Measurements from ENCODE around the gene MAPK8IP3.

The MAPK8IP3 gene

DNA sequence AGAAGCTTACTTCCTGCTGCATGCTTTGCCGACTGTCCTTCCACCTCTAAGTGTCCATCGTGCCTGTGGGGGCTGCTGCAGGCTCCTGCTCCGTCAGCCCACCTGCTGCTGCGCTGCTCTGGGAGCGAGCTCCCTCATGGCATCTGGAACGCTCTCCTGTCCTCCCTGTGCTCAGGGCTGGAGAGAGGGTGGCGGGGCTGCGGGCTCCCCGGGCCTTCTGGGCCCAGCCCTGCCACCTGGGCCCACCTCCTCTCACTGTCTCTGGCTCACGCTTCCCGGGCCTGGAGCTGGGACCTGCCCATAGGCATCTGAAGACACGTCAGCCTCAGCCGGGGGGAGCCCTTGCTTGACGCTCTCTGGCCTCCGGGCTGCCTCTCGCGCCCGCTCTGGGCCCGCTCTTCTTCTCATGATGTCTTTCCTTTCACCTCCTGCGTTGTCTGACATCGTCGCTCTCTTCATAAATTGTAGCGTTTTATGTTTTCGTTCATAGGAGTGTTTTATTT, 38.4 kb downstream of the MAPK8IP3 start:
- no peak overlapping the region for H3K9ac ChIP-seq (ENCODE audit: low read depth, low read length)
- no peaks in the 10 kb centered on the region for H3K27me3 ChIP-seq (ENCODE audit: insufficient read depth, low read length, poor library complexity)
- H3K36me3 ChIP-seq (ENCODE audit: insufficient read depth, low read length), result peaks cover 80% of the 10 kb centered on the region
- H4K20me1 ChIP-seq (ENCODE audit: insufficient read depth, low read length), result peaks cover 17% of the 10 kb centered on the region
- no peaks in the 10 kb centered on the region for H3K4me1 ChIP-seq (ENCODE audit: insufficient read depth, low read length)
- H2AFZ ChIP-seq (ENCODE audit: low read depth, low read length), result no peak overlapping the region
- H3K4me3 ChIP-seq (ENCODE audit: low read depth in 1 of 2, low read length in 2 of 2), result no peak overlapping the region
- no peak for ATAC-seq (ENCODE audit: insufficient read depth, low read depth)
- no peak for DNase-seq
- TF ChIP-seq, protein P1, sequence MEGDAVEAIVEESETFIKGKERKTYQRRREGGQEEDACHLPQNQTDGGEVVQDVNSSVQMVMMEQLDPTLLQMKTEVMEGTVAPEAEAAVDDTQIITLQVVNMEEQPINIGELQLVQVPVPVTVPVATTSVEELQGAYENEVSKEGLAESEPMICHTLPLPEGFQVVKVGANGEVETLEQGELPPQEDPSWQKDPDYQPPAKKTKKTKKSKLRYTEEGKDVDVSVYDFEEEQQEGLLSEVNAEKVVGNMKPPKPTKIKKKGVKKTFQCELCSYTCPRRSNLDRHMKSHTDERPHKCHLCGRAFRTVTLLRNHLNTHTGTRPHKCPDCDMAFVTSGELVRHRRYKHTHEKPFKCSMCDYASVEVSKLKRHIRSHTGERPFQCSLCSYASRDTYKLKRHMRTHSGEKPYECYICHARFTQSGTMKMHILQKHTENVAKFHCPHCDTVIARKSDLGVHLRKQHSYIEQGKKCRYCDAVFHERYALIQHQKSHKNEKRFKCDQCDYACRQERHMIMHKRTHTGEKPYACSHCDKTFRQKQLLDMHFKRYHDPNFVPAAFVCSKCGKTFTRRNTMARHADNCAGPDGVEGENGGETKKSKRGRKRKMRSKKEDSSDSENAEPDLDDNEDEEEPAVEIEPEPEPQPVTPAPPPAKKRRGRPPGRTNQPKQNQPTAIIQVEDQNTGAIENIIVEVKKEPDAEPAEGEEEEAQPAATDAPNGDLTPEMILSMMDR (IDR thresholded peaks at IDR 0.05; ENCODE audit: borderline replicate concordance, extremely low read depth, low read length, poor library complexity, severe bottlenecking), result no peak
- no peak for TF ChIP-seq EZH2 (IDR thresholded peaks at IDR 0.05; ENCODE audit: borderline replicate concordance, low read depth, low read length, severe bottlenecking)
- peaks cover 4% of the 10 kb centered on the region for H3K9me3 ChIP-seq (ENCODE audit: insufficient read depth, low read length, severe bottlenecking)
- H3K79me2 ChIP-seq (ENCODE audit: insufficient read depth, low read length), result peaks cover 5% of the 10 kb centered on the region; the same call in 1 of the 2 replicates
- H3K4me2 ChIP-seq (ENCODE audit: insufficient read depth, low read length), result no peak overlapping the region
- no peak overlapping the region for H3K27ac ChIP-seq (ENCODE audit: low read length)

DNA sequence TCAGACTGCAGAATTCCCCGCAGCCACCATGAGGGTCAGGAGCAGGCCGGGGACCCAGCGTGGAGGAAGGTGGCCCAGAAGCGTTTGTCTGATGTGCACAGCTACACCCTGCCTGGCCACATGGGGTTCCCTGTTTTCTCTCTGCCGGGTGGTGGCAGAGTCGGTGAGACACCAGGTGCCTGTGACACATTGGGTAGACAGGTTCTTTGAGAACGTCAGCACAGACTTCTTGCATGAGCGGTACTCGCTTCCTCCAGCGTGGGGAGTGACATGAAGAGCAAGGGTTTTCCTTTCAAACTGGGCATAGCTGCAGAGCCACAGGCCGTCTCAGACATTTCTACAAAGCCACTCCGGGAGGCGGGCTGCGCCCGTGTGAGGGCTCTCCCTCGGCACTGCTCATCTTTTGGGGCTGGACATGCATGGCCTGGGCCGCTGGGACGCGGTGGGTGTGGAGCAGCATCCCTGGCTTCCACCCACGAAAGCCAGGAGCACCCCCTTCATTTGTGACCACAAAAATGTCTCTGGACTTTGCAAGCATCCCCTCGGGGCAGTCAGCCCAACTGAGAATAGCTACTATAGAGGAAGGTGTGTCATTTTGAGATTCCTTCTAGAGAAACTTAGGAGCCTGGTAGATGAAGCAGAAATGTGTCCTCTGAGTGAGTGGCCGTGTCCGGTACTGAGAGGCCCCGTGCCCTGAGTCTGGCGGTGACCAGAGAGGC, 39.3 kb downstream of the MAPK8IP3 start:
- no peak overlapping the region for H3K27ac ChIP-seq (ENCODE audit: low read length)
- TF ChIP-seq EZH2 (IDR thresholded peaks at IDR 0.05; ENCODE audit: borderline replicate concordance, low read depth, low read length, severe bottlenecking), result no peak
- TF ChIP-seq, protein P1 (IDR thresholded peaks at IDR 0.05; ENCODE audit: borderline replicate concordance, extremely low read depth, low read length, poor library complexity, severe bottlenecking), result no peak
- no peak overlapping the region for H2AFZ ChIP-seq (ENCODE audit: low read depth, low read length)

DNA sequence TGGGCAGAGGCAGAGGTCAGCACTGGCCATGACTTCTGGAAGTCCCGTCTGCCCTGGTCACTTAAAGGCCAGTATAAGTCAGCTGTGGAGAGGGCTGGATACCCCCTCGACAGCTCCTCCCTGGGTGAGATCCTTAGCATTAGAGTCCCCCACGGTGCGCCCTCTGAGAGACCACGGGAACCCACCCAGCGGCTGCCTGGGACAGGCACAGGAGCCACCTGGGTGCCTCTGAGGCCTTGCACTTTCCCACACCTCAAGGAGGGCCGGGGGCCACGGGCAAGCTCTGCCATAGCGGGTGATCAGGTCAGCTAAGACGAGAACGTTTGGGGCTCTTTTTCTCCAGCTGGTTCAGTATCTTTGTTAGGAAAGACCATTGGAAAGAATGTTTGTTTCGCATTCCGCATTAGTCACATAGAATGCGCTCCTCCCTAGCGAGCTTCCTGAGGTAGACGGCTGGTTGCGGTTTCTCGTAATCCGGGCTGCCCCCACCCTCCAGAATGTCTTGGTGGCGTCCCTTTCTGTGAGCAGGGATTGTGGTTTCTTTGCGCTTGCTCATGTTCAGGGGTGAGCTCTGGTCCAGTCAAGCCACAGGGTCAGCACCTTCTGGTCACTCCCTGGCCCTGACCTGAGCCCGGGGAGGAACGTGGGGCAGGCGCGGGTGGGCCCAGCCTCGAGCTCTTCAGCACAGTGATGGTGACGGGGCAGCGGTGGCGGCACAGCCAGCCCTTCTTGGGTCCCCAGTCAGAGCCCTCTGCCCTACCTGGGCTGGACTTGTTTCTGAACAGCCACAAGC, 40.1 kb downstream of the MAPK8IP3 start:
- H4K20me1 ChIP-seq (ENCODE audit: insufficient read depth, low read length), result peaks cover 14% of the 10 kb centered on the region
- H3K4me2 ChIP-seq (ENCODE audit: insufficient read depth, low read length), result no peak overlapping the region
- H3K9me3 ChIP-seq (ENCODE audit: insufficient read depth, low read length, severe bottlenecking), result no peaks in the 10 kb centered on the region
- no peaks in the 10 kb centered on the region for H3K79me2 ChIP-seq (ENCODE audit: insufficient read depth, low read length)
- H3K36me3 ChIP-seq (ENCODE audit: insufficient read depth, low read length), result peaks cover 76% of the 10 kb centered on the region
- H3K27ac ChIP-seq (ENCODE audit: low read length), result no peak overlapping the region
- no peak overlapping the region for H2AFZ ChIP-seq (ENCODE audit: low read depth, low read length)
- no peaks in the 10 kb centered on the region for H3K27me3 ChIP-seq (ENCODE audit: insufficient read depth, low read length, poor library complexity)
- ATAC-seq (ENCODE audit: insufficient read depth, low read depth) (no peak), DNase-seq (no peak)
- TF ChIP-seq EZH2 (IDR thresholded peaks at IDR 0.05; ENCODE audit: borderline replicate concordance, low read depth, low read length, severe bottlenecking), result no peak
- TF ChIP-seq, protein P1 (IDR thresholded peaks at IDR 0.05; ENCODE audit: borderline replicate concordance, extremely low read depth, low read length, poor library complexity, severe bottlenecking), result no peak
- no peak overlapping the region for H3K4me3 ChIP-seq (ENCODE audit: low read depth in 1 of 2, low read length in 2 of 2)
- H3K4me1 ChIP-seq (ENCODE audit: insufficient read depth, low read length), result no peaks in the 10 kb centered on the region
- H3K9ac ChIP-seq (ENCODE audit: low read depth, low read length), result no peak overlapping the region

More for the DNA sequence above, 39.3 kb downstream of the MAPK8IP3 start:
- Histone ChIP-seq H3K4me2 (ENCODE audit: insufficient read depth, low read length) (no peak overlapping the region), H3K36me3 (ENCODE audit: insufficient read depth, low read length) (peaks cover 77% of the 10 kb centered on the region), H3K4me1 (ENCODE audit: insufficient read depth, low read length) (no peaks in the 10 kb centered on the region), H3K79me2 (ENCODE audit: insufficient read depth, low read length) (0 out of 2 replicates have a peak, but pooled peaks cover 2% of the 10 kb centered on the region), H3K4me3 (ENCODE audit: low read depth in 1 of 2, low read length in 2 of 2) (no peak overlapping the region), H3K9ac (ENCODE audit: low read depth, low read length) (no peak overlapping the region), H3K9me3 (ENCODE audit: insufficient read depth, low read length, severe bottlenecking) (no peaks in the 10 kb centered on the region), H3K27me3 (ENCODE audit: insufficient read depth, low read length, poor library complexity) (no peaks in the 10 kb centered on the region), H4K20me1 (ENCODE audit: insufficient read depth, low read length) (peaks cover 19% of the 10 kb centered on the region)
- no peak for DNase-seq
- ATAC-seq (ENCODE audit: insufficient read depth, low read depth), result no peak

Data from DND-41 (cell line).